Adrenal gland (tissue), 5 donors: ENCODE measurements around the gene APBA1.

ENCODE experiments used
- CTCF ChIP-seq, 6 experiments: fragments of 450-650 bp in 4 of 6; fragments of 200-600 bp in 2 of 6; sonication (generic) in 1 of 6; IDR thresholded peaks; 1 replicate in 5 of 6; 2 replicates in 1 of 6; pipeline versions ENCODE4 v1.5.1 to v1.8.0; 2016 to 2021; ENCODE audit warnings: antibody characterized with exemption in 6 of 6, mild to moderate bottlenecking in 2 of 6, moderate library complexity in 1 of 6
- POLR2A ChIP-seq, 2 donors: fragments of 450-650 bp; IDR thresholded peaks; one replicate each; pipeline ENCODE4 v1.6.1; 2017; ENCODE audit warnings: antibody characterized with exemption in 2 of 2, mild to moderate bottlenecking in 2 of 2, moderate library complexity in 1 of 2
- donor health status: DM: no; HTN: no; CAD: no.

- TF ChIP-seq CTCF (IDR thresholded peaks at IDR 0.05) (no peak), POLR2A (IDR thresholded peaks at IDR 0.05) (no peak)
These were observed 78.4 kb downstream of the APBA1 start for GRCh38 chr9:69593756-69594155.
